HCEC 1CT (cell line): Measurements from ENCODE around the gene CACNA1C.
A peak's percentile ranks its signal among the peaks of the same experiment; 100 is the strongest.

Source experiments
- DNase-seq: peaks from one replicate; pipeline ENCODE4 v3.0.0-alpha.2; 2017

CACNA1C gene

DNA sequence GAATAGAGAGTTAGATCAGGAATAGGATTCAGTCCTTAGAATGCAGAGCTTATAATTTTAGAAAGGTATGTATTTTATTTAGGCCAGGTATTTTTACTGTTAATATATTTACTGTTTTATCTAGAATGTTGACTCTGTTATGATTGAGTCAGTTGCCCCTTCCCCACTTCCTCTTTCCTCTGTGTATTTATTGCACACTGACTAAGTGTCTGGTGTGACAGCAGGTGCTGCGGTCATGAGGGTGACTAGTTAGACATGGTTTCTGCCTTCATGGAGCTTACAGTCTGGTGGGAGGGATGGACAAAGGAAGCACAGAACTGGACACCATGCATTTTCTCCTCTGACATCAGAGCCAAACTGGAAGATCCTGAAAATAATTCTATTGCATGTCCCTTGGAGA lies 159.8 kb downstream of the CACNA1C start:
- no peak for DNase-seq

DNA sequence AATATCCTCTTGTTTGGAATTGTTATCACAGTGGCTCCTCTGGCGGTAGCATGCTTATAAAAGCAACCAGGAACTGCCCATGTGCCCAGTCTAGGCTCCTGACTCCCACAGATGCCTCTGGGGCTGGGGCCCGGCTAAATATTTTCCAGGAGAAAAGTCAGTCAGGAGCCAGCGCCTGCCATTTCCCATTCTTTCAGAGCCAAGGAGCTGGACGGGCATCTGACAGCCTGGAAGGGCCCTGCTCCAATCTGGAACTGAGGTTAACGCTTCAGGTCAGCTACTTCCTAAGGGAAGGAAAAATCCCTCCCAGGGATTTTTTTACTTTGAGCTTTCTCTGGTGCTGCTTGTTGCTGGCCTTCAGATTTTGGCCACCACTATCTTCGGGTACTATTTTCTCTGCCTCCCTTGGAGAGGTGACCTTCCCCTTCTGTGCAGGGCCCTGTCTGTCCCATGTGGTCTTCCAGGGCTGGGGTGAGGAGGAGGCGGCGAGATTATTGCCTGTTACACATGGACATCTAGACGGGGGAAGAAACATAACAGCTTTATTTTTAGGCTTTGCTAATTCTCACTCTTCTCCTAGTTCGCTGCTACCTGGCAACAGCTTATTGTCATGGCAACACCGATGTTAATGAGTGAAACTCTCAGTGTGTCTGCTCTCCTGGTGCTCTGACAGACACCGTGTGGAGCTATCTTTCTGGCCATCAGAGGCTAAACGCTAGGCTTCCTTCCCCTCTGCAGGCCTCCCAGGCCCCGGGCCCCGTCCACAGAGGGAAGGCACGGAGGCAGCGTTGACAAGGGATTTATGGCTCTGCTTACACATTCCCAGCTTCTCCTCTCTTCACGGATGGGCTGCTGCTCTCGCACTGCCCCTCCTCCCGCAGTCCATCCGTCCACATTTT lies 160.4 kb downstream of the CACNA1C start:
- no peak for DNase-seq

DNA sequence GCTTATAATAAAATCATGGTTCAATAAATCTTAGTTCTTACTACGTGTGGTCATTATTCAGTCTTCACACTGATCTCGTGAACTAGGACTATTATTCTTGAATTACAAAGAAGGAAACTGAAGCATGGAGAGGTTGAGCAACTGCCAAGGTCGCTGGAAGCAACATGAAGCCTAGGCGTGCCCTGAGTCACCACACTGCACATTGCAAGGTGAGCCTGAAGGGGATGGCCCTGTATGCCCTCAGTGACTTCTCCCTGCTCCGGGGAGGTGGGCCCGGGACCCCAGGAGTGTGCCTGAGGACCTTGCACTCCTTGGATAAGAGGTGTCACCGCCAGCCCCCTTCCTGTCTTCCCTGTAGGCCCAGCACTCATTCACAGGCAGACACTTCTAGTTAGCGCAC lies 161.6 kb downstream of the CACNA1C start:
- DNase-seq = no peak

DNA sequence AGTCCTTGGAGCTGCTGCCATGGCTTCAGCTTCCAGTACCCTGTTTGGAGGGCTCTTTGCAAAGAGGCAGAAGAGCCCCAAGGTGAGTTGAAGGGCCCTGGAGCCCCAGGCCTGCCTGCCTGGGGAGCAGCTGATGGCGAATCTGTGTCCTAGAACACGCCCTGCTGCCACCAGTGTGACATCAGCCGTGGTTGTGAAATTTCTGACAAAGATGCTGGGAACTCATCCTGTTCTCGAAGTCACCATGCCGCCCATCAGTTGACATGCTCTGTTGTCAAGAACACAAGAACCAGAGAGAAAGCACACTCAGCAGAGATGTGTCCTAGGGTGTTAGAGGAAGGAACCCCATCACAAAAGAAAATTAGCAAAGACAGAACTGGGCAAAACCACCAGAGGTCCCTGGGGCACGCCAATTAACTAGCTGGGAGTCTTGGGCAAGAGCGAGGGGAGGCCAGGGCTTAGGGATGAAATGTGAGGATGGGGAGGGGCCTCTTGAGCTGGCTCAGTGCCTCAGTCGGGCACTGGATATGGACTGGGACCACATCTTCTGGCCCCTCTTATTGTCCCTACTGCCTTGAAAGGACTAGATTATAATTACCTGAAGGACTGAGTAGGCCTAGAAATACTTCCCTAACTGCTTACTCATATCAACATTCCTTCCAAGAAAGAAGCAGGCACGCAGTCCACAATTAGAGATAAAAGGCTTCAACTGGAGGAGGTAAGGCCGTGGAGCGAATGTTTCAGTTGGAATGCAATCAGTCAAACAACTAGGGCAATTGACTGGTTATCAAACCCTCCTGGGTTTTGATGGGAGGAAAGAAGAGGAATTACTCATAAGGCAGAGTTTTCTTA lies 163.1 kb downstream of the CACNA1C start:
- no peak for DNase-seq

DNA sequence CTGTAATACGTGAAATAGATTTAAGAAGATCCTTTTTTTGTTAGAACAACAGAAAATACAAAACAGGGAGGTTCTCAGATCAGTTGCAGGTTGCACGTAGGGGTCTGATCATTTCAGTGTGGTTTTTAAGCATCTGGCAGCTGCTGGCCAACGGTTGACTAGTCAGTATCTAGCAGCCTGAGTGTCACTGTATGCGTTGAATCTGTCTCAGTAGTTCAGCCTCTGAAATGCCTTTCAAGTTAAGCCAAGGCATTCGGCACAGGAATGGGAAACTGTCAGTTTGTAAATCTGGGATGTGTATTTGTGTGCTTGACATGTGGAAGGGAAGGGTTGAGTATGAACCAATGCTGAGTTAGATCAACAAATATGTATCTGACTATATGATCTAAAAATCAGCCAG lies 165.9 kb downstream of the CACNA1C start:
- DNase-seq = no peak

DNA sequence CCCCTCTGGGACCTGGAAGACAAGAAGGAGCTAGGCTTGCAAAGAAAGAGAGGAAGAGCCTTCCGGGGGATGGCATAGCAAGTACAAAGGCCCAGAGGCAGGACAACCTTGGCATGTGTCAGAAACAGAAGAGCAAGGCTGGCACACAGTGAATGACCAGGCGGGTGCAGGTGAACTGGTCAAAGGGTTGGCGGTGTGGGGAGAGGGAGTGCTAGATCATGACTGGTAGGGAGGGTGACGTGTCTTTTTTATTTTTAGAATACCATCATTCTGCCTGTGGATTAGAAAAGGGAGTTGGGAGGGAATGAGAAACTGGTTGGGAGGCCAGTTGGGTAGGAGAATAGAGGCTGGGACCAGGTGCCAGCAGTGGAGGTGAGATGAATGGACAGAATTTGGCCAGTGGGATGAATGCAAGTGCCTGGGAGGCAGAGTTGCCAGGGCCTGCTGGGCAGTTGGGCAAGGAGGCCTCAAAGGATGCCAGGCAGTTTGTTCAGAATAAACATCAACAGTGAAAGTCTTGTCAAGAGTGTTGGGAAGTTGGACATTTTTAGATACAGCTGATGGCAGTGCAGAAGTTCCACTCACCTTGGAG lies 168.3 kb downstream of the CACNA1C start:
- DNase-seq = no peak

DNA sequence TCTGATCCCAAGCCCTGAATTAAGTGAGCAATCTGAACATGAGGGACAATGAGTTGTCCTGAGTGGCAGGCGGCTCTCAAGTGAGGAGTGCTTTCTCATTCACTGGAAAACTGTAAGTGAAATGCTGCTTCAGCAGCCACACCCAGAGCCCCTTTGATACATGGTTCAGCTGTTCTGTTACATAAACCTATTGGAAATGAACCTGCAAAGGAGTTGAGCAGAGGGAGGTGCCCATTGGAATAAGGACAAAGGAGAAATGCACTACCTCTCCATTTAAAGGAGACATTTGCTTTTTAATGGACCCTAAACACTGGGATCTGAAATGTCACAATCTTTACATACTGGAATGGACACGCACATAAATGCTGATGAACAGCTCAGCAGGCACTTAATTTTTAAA lies 169.9 kb downstream of the CACNA1C start:
- DNase-seq = no peak

DNA sequence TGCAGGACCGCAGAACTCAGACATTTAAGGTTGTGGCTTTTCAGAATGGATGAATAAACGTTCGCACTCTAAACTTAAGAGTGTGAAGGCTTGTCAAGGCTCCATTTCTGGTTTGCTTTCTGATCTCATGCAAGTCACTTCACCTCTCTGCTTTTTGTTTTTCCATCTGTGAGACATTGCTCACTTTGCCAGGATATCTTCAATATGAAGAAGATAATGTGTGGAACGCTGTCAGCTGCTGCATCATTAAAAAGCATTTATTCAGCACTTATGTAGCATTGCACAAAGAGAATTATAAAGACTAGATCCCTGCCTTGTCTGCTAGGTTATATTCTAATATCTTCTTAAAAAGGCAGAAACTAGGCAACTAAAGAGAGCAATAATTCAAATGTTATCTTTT lies 172.2 kb downstream of the CACNA1C start:
- DNase-seq = no peak

DNA sequence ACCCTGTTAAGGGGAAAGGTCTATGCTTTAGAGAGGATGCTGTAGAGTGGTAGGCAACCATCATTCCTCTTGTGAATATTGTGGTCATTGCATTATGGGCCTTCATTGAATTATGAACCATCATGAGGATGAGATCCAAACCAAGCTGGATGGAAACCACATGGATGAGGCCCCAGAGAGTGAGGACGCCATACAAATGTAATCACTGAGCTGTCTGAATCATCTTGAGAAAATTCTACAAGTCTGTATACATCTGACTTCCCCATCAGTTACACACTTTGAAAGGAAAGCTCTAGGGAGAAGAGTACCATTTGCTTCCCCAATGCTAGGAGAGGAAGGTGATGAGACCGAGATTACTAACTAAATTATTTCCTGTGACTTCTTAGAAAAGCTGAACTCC lies 172.9 kb downstream of the CACNA1C start:
- DNase-seq = no peak

DNA sequence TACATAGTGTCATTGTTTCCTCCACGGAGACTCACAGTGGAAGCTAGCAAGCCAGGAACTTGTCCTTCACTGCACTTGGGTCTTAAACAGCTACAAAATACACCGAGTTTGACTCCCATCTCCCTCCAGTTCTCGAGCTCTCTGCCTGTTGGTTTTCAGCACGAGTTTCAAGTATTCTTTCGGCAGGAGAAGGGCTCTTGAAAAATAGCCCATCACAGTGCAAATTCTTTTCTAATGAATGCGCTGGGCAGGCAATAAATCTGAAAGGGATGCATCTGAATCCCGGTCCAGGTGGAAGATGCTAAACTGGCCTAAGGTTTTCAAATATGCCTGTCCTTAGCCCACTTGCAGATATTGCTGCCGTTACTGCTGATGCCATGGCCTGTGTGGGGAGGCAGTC lies 173.9 kb downstream of the CACNA1C start:
- no peak for DNase-seq

DNA sequence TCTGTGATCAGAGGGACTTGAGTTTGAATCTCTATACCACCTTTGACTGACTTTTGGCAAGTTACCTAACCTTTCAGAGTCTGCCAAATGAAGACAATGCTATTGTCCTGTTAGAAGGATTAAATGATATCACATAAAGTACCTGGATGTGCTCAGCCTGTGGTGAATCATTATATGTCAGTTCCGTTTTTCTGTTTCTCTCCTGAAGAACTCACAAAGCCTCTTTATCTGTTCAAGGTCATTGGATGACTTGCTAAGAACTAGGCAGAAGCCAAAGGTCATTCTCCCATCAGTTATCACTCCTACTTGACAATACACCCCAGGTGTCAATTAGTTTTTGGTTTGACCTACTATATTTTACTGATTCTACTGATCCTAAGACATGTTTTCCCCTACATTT lies 174.6 kb downstream of the CACNA1C start:
- DNase-seq = no peak

DNA sequence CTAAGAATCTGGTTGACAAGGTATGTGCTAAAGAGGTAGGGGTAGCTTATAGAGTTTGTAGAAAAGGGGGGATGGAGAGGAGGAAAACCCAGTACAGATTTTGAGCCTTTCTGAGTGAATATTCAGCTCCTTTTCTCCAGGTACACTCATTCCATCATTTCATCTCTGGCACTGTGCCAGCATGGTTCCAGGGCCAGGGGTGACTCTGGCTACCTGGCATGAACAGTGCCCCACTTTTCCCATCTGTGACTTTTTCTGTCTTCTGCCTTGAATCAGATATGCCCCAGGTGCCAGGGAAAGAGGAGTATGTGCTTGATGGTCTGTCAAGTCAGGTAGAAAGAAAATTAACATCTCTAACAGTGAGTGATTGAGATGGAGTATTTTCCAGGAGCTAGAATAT lies 175.7 kb downstream of the CACNA1C start:
- no peak for DNase-seq

DNA sequence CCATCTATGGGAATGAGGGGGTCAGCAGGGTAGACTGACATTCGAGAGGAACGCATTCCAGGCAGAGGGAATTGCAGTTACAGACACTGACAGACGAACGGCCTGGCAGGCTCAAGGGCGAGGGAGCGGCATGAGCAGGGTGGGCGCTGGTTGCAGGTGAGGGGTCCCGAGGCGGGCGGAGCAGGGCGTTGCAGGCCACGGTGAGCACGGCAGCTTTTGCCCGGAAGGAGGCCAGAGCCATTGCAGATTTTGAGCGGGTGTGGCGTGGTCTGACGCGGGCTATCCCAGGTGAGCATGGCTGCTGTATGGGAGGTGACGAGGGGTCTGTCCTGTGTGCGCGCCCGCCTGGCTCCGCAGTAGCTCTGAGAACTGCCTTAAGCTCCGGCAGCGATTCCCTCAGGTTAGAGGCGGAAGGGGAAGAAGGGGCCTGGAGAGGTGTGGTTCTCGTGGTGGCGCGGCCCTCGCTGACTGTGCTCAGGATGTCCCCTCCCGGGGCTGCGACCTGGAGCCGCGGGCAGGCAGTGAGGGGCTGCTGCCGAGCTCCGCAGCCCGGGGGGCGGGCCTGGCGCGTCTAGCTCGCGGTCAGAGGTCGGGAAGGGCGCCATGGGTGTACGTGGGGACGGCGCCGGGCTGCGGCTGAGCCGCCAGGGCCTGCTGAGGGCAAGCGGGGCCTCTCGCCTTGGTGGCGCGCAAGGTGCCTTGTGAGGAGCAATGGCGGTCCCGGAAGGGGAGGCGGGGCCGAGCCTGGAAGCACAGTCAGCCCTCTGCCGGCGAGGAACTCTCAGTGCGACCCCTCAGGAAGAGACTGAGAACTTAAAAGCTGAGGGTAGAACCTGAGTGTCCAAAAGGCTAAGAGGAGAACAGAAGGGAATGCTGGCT lies 177.1 kb downstream of the CACNA1C start:
- DNase-seq = no peak

DNA sequence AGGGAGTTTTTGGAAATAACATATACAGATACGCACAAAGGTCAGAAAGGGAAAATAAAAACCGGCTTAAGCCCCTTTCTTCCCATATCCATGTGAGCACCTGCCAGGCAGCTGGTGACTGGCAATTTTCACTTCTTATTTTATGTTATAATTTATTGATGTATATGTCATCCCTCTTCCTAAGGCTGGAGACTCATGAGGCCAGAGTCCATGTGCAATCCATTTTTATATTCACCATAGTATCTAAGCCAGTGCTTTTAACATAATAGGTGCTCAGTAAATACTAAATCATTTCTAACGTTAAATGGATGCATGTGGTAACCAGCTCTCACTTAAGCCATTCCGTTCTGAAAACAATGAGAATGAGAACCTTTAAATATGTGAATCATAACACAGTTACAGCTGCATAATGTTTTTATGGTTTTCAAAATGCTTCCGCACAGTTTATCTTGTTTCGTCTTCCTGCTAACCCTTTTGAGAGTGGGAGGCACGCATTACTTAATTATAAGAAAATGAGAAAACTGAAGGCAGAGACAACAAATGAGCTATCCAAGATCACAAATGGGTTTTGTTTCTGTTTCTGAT lies 178.3 kb downstream of the CACNA1C start:
- DNase-seq = no peak

DNA sequence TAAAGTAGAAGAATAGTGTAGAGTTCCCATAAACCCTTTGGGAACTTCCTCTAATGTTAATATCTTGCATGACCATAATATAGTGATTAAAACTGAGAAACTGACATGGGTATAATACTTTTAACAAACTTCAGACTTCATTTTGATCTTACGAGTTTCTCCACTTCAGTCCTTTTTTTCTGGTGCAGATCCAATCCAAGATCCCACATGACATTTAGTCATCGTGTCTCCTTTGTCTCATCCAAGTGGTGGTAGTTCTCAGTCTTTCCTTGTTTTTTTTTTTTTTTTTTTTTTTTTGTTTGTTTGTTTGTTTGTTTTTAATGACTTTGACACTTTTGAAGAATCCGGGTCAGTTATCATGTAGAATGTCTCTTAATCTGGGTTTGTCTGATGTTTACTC lies 179.2 kb downstream of the CACNA1C start:
- DNase-seq = no peak

DNA sequence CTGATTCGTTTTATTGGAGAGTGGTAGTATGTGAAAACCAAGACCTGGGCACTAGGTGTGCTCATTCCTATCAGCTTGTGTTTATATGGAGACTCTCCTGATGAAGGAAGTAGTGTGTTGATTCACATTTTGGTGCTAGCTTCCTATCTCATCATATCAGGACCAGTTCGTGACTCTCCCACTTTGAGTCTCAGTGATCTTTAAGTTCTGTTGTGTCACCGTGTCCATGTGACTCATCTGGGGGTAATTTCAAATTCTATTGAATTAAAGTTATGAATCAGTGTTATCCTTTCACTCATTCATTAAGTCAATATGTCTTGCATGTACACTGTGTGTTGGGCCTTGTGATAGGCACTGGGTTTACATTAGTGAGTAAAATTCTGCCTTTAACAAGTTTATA lies 180.2 kb downstream of the CACNA1C start:
- peak; percentile 14 for DNase-seq

DNA sequence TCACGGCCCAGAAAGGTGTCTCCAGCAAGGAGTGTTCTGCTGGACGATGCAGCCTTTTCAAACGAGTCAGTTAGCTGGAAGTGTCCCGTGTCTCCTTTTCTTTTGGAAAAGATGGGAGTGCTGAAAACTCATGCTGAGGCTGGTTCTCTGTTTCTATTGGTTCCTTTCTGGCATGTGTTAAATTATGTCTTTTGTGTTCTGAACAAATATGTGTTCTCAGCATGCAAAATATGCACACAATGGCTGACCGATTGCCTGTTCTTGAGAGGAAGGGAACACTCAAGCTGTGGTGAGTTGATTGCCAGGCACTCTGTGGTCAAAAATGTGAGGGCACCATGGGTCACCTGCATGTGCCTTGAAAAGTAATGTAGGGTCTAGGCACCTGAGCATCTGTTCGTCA lies 181.3 kb downstream of the CACNA1C start:
- no peak for DNase-seq

DNA sequence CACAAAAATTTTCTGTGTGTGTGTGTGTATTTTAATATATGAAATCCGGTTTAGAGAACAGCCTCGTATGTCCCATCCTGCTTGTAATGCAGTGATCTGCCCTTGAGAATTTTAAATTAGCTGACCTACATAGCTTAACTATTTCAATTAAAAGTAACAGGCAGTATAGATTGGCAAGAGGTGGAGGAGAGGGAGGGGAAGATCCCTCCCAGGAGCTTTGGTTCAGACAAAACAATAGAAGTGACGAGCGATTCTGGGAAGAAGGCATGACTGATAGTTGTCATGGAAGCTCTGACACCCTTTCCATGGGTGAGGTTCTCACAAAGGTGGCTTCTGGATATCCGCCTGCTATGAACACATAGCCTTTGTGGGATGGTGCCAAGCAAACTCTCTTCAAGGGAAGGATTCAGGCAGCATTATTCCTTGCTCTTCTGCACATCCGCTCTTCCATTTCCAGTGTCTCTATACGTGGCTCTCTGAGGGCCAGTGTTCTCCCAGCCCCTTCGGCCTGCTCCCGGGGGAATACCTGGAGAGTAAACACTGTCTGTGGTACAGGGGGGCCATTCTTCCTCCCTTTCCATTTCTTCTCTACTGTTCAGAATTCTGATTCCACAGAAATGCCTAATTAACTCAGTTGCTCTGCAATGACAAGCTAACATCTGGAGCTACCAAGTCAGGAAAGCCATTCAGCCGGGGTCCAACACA lies 182.0 kb downstream of the CACNA1C start:
- DNase-seq = no peak

DNA sequence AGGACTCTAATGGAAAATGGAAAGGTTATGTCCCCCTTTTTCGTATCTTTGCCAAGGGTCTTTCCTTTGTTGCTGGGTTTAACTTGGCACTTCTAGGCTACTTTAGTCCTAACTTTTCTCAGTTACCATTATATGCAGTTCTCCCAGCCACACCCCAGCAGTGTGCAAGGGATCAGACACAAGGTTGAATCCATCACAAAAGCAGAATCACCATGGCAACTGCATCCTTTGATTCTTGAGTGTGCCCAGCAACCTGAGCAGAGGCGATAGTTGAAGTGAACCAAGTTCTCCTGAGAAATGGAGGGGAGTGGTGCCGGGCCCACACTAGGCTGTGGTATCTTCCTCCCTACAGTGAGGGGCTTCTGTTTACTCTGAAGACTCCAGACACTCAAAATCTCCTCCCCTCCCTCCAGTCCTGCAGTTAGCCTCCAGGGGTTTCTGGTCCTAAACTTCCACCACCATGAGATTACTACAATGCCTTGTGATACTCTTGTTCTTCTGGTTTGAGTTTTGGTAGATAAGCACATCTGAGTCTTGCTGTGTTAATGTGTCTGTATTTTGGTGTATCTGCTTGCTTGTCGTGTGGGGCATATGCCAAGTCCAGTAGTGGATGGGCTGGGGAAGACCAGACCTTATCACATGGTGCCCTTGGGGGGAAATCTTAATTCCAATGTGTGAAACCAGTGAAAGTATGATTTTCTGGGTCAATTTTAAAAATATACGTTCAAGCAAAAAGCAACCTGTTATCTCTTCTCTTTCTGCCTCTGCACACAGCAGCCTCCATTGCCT lies 183.9 kb downstream of the CACNA1C start:
- no peak for DNase-seq

DNA sequence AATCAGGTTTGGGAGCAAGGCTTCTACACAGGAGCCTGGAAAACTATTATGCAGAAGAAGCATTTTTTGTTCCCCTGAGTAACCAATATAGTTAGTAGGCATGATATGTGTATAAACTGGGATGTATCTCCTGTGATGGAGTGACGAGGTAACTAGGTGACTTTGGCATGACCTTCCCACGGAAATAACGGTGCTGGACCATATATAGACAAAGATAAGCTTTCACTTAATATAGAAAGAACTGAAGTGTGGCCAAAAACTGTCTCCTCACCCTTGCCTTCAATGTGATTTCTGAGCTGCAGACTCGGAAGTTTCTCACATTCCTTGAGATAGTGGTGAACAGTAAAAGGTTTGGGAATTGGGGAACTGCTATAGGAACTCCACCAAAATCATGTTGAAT lies 185.3 kb downstream of the CACNA1C start:
- no peak for DNase-seq

DNA sequence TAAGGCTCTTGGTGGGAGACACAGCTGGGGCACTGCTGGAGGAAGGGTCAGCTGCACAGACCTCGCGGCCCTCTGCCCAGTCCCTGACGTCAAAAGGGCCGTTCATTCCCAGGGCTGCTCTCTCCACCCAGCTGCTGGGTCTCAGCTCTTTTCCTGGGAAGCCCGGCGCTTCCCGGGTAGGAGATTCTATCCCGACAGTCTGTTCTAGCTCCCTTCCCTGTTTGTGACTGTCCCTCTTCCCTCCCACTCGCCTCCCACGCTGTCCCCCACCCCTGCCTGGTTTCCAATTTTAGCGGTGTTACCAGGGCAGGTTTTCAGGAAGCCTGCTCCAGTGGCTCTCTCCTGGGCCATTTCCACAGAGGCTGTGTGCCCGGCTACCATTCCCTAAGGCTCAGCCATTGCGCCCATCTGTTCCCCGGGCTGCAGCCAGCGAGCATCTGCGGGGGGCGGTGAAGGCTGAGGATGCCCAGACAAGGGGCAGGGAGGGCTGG lies 186.6 kb downstream of the CACNA1C start:
- DNase-seq = no peak
